B cell (primary cell): ENCODE results near the gene SGIP1. TPM values are rescaled to one million over a fixed set of nuclear protein-coding genes. Genes with fewer than 3 reads are reported as not detected.

Experiments used
- ATAC-seq: fragments of 200-7000 bp; cut with Tn5 transposase; one replicate; pipeline ENCODE4 v1.10.0; 2021; ENCODE audit warnings: low read depth, mild to moderate bottlenecking, moderate number of reproducible peaks, moderate library complexity
- CTCF ChIA-PET: fragments of 350-600 bp; sonication (Branson Sonifier 250); formaldehyde crosslinking; loops from one replicate; lab custom pipeline; 2021; ENCODE audit warnings: antibody characterized with exemption, inconsistent platforms; lab: Charles Lee
- POLR2A ChIA-PET: fragments of 350-600 bp; sonication (Branson Sonifier 250); formaldehyde crosslinking; loops from one replicate; lab custom pipeline; 2021; ENCODE audit warnings: antibody characterized with exemption; lab: Charles Lee
- DNase-seq: peaks from one replicate; pipeline ENCODE4 v3.0.0; 2013
- H2AFZ ChIP-seq: 2 replicates; pipeline ENCODE4 v1.6.1; 2012; ENCODE audit warnings: mild to moderate bottlenecking, low read depth, low read length; ENCODE audit not compliant: insufficient read depth, poor library complexity, severe bottlenecking
- H3K27ac ChIP-seq, 2 donors: 1 replicate in 1 of 2; 2 replicates in 1 of 2; pipeline ENCODE4 v1.5.1; 2012 to 2013; ENCODE audit warnings: low read length in 2 of 2, mild to moderate bottlenecking in 2 of 2, moderate library complexity in 1 of 2
- H3K27me3 ChIP-seq, 4 experiments: fragments of 200-600 bp in 1 of 4; sonication (generic) in 1 of 4; replicated peaks in 1 of 4; 1 replicate in 2 of 4; 2 replicates in 2 of 4; pipeline versions ENCODE4 v1.6.1 to v1.7.0; 2013 to 2016; ENCODE audit warnings: low read length in 3 of 4, mild to moderate bottlenecking in 2 of 4, mixed read lengths in 1 of 4, moderate library complexity in 1 of 4; ENCODE audit not compliant: insufficient read depth in 4 of 4, control insufficient read depth in 3 of 4; ENCODE audit errors: control extremely low read depth in 1 of 4
- H3K36me3 ChIP-seq, 2 experiments: replicated peaks in 1 of 2; 1 replicate in 1 of 2; 2 replicates in 1 of 2; pipeline versions ENCODE4 v1.6.1 to v1.7.1; 2013; ENCODE audit warnings: low read length in 1 of 2; ENCODE audit not compliant: insufficient read depth in 2 of 2, control insufficient read depth in 1 of 2; ENCODE audit errors: control extremely low read depth in 1 of 2, extremely low read depth in 1 of 2
- H3K4me1 ChIP-seq, 2 donors: fragments of 200-600 bp in 1 of 2; sonication (generic) in 1 of 2; 1 replicate in 1 of 2; 2 replicates in 1 of 2; pipeline versions ENCODE4 v1.5.1 to v1.6.1; 2013 to 2017; ENCODE audit warnings: low read length in 2 of 2; ENCODE audit not compliant: control insufficient read depth in 2 of 2, insufficient read depth in 2 of 2
- H3K4me2 ChIP-seq: replicated peaks from 2 replicates; pipeline ENCODE3; 2012; ENCODE audit warnings: mild to moderate bottlenecking, low read depth, low read length; ENCODE audit not compliant: poor library complexity, severe bottlenecking
- H3K4me3 ChIP-seq, 5 experiments: fragments of 200-600 bp in 1 of 5; sonication (generic) in 1 of 5; 1 replicate in 3 of 5; 2 replicates in 2 of 5; pipeline versions ENCODE4 v1.5.1 to v1.7.0; 2011 to 2016; ENCODE audit warnings: low read length in 4 of 5, mild to moderate bottlenecking in 4 of 5, low read depth in 2 of 5, control low read depth in 1 of 5, moderate library complexity in 1 of 5; ENCODE audit not compliant: insufficient read depth in 1 of 5; ENCODE audit errors: control extremely low read depth in 1 of 5, extremely low read depth in 1 of 5
- H3K79me2 ChIP-seq: fragments of 200-600 bp; sonication (generic); one replicate; pipeline ENCODE4 v1.6.0; 2016; ENCODE audit warnings: low read length; ENCODE audit not compliant: control insufficient read depth, insufficient read depth
- H3K9ac ChIP-seq: fragments of 200-600 bp; sonication (generic); 2 replicates; pipeline ENCODE4 v1.6.1; 2017; ENCODE audit warnings: mild to moderate bottlenecking, low read length, moderate library complexity
- H3K9me3 ChIP-seq, 3 donors: one replicate each; pipeline versions ENCODE4 v1.6.1 to v1.7.1; 2013; ENCODE audit warnings: low read length in 2 of 3; ENCODE audit not compliant: control insufficient read depth in 2 of 3, insufficient read depth in 1 of 3; ENCODE audit errors: control extremely low read depth in 1 of 3
- H4K20me1 ChIP-seq: 2 replicates; pipeline ENCODE4 v1.6.0; 2012; ENCODE audit warnings: mild to moderate bottlenecking, low read length; ENCODE audit not compliant: insufficient read depth, control insufficient read depth, poor library complexity, severe bottlenecking
- H3K27ac Mint-ChIP-seq: one replicate; pipeline ENCODE4 v1.8.0; 2021; ENCODE audit warnings: mixed read lengths
- H3K27me3 Mint-ChIP-seq: one replicate; pipeline ENCODE4 v1.8.0; 2021; ENCODE audit warnings: mixed read lengths
- H3K4me1 Mint-ChIP-seq: one replicate; pipeline ENCODE4 v1.8.0; 2021; ENCODE audit warnings: mixed read lengths
- H3K4me3 Mint-ChIP-seq: one replicate; pipeline ENCODE4 v1.8.0; 2021; ENCODE audit warnings: mixed read lengths
- H3K9me3 Mint-ChIP-seq: one replicate; pipeline ENCODE4 v1.8.0; 2022; ENCODE audit warnings: mixed read lengths; ENCODE audit not compliant: insufficient read depth
- EZH2 ChIP-seq: IDR thresholded peaks from 2 replicates; pipeline ENCODE4 v1.6.1; 2012; ENCODE audit warnings: borderline replicate concordance, low read depth, mild to moderate bottlenecking, moderate library complexity, low read length; ENCODE audit not compliant: insufficient read depth, poor library complexity, severe bottlenecking
- WGBS: methylation state at CpG from one replicate; pipeline ENCODE4 v1.1.5; 2013; ENCODE audit warnings: missing lambda C conversion rate; ENCODE audit not compliant: insufficient coverage; 5-methylcytosine and 5-hydroxymethylcytosine counted together
- intact Hi-C: fragments of 100-400 bp; cut with micrococcal nuclease; formaldehyde crosslinking; loops from one replicate; pipeline ENCODE4 v1.10.0; 2022
- polyA plus RNA-seq: library from polyadenylated mRNA; depleted of rRNA; stranded (reverse); fragments of >200 nt; gene quantifications from 2 replicates; pipeline ENCODE4 v1.2.3, GENCODE V29; 2012
- total RNA-seq, 2 donors: library from RNA; stranded (reverse); fragments of 120-200 nt in 1 of 2; gene quantifications; 1 replicate in 1 of 2; 2 replicates in 1 of 2; pipeline versions ENCODE4 v1.2.3 to v1.2.4, GENCODE V29; 2013 to 2022
- TF ChIP-seq, protein P1 (sequence below): fragments of 200-600 bp; IDR thresholded peaks from one replicate; pipeline ENCODE4 v1.8.0; 2022; ENCODE audit warnings: antibody characterized with exemption, mild to moderate bottlenecking

The SGIP1 gene
- total and polyA plus RNA-seq, 2 donors (not counting 1 experiment from before 2014, with no cell fraction given) = not detected

DNA sequence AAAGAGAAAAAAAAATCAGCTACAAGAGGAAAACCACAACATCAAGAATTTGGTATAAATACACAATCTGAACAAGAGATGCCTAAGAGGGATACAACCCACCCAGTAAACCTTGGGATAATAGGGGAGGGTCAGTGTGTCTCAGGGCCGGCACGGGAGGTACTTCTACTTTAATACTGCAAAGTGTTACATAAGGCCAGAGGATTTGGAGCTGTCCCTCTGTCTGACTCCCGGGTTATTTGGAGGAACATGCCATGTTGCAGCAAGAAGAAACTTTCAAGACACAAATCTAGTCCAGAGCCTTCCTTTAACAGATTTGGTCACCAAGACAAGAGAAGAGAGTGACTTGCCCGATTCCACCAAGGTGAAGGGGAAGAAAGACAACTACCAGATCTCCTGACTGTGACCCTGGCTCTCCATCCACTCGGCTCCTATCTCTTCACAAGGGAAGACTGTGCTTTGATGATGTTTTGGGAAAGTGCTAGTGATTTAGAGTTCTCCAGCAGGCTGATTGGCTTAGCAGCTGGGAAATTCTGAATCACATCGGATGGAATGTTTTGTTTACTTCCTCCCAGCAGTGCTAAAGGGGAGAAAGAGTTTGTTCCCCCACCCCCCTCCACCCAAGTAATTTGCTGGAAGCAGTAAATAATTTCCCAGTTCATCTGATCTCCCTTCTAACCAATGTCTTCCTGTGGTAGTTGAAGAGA is 29.3 kb downstream of the SGIP1 start:
- ChIA-PET CTCF (no interaction called here), POLR2A (no interaction called here)
- Histone ChIP-seq H3K9me3 (no peaks in the 10 kb centered on the region), H3K79me2 (no peaks in the 10 kb centered on the region), H2AFZ (no peak overlapping the region), H3K4me1 (no peaks in the 10 kb centered on the region), H3K27ac (no peak overlapping the region), H3K36me3 (no peaks in the 10 kb centered on the region), H4K20me1 (no peaks in the 10 kb centered on the region), H3K9ac (no peak overlapping the region), H3K4me2 (no peak overlapping the region), H3K4me3 (no peak overlapping the region), H3K27me3 (peaks cover 0 to 2% (median 0%) of the 10 kb centered on the region in 4 experiments)
- Mint-ChIP-seq H3K4me1 (no peaks in the 10 kb centered on the region), H3K27me3 (peaks cover 15% of the 10 kb centered on the region), H3K9me3 (peaks cover 7% of the 10 kb centered on the region), H3K4me3 (no peak overlapping the region), H3K27ac (no peak overlapping the region)
- 80% methylated on average over 2 of the region's 6 CpGs for WGBS
- DNase-seq (no peak), ATAC-seq (no peak)
- TF ChIP-seq EZH2 = no peak
- TF ChIP-seq, protein P1, sequence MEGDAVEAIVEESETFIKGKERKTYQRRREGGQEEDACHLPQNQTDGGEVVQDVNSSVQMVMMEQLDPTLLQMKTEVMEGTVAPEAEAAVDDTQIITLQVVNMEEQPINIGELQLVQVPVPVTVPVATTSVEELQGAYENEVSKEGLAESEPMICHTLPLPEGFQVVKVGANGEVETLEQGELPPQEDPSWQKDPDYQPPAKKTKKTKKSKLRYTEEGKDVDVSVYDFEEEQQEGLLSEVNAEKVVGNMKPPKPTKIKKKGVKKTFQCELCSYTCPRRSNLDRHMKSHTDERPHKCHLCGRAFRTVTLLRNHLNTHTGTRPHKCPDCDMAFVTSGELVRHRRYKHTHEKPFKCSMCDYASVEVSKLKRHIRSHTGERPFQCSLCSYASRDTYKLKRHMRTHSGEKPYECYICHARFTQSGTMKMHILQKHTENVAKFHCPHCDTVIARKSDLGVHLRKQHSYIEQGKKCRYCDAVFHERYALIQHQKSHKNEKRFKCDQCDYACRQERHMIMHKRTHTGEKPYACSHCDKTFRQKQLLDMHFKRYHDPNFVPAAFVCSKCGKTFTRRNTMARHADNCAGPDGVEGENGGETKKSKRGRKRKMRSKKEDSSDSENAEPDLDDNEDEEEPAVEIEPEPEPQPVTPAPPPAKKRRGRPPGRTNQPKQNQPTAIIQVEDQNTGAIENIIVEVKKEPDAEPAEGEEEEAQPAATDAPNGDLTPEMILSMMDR = no peak
- intact Hi-C loops = no loop called here

DNA sequence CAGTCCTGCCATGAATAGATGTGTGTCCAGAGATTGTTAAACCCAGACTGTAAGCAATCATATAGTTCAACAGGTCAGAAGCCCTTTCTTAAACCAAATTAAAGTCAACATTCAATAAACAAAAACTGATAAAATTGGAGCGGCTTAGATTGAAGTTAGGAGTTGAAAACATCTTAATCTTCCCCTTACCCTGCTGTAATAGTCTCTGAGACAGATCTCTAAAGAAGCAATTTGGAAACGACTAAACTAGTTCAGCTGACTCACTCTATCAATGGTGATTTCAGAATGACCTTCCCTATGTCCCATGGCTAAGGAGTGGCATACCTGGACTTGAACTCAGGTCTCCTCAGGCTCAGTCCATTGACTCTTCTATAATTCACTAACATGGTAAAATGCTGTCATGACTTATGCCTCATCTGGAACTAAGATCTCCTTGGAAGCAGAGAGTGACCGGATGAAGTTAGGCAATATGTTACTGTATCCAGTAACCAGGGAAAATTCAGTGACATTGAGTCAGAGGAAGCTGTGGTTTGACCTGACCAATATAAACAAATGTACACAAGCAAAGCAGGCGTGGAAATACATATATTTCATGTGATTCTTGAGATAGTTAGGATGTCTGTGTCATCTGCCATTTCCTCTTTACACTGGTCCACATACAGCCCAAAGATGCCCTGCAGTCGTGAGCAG is 30.1 kb downstream of the SGIP1 start:
- Histone ChIP-seq H3K27ac (no peak overlapping the region), H4K20me1 (no peaks in the 10 kb centered on the region), H3K9ac (no peak overlapping the region), H3K79me2 (no peaks in the 10 kb centered on the region), H3K4me2 (no peak overlapping the region), H2AFZ (no peak overlapping the region), H3K36me3 (no peaks in the 10 kb centered on the region), H3K4me3 (no peak overlapping the region), H3K27me3 (peaks cover 0 to under 1% (median 0%) of the 10 kb centered on the region in 4 experiments), H3K9me3 (no peaks in the 10 kb centered on the region), H3K4me1 (no peaks in the 10 kb centered on the region)
- ChIA-PET POLR2A (no interaction called here), CTCF (no interaction called here)
- intact Hi-C loops = no loop called here
- DNase-seq (no peak), ATAC-seq (no peak)
- Mint-ChIP-seq H3K27ac (no peak overlapping the region), H3K4me1 (no peaks in the 10 kb centered on the region), H3K9me3 (peaks cover 7% of the 10 kb centered on the region), H3K4me3 (no peak overlapping the region), H3K27me3 (peaks cover 17% of the 10 kb centered on the region)
- TF ChIP-seq, protein P1 = no peak
- TF ChIP-seq EZH2 = no peak
- WGBS = 85% methylated on average over 2 of the region's 5 CpGs
